RPMI8226 (cell line): ENCODE results near the gene KCNQ1.

Experiments used
- DNase-seq: peaks from one replicate; pipeline ENCODE4 v3.0.0-alpha.2; 2015

KCNQ1 gene

DNA sequence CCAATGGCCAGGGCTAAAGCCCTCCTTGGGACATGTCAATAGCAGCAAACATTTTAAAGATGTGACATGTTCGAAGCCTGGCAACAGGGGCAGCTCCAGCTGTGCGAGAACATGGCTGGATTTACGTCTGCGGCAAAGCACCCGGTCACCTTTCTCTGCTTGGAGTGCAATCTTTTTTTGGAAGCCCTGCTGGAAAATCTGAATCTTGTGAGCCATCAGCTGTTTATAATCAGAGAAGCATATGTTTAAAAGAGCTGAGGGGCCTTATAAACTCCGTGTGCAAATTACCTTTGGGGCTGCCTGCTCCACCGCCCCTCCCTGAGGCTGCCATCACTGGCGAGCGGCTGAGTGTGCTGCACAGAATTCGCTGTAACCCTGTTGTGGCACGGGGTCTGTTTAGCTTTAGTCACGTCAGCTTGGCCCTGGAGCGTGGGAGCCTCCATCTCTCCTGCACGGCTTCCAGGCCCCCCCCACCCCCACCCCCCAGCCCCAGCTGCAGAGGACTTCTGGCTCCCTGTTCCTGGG lies 264.0 kb downstream of the KCNQ1 start:
- no peak for DNase-seq

DNA sequence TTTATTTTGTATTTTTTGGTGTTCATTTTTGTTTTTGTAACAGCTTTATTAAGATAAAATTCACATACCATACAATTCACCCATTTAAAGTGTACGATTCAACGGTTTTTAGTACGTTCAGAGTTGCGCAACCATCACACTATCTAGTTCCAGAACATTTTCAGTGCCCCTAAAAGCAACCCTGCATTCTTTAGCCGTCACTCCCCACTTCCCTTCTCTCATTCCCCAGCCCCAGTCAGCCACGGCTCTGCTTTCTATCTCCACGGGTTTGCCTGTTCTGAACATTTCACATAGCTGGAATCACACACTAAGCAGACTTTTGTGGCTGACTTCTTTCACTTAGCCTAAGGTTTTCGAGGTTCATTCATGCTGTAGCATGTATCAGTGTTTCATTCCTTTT lies 264.6 kb downstream of the KCNQ1 start:
- no peak for DNase-seq

DNA sequence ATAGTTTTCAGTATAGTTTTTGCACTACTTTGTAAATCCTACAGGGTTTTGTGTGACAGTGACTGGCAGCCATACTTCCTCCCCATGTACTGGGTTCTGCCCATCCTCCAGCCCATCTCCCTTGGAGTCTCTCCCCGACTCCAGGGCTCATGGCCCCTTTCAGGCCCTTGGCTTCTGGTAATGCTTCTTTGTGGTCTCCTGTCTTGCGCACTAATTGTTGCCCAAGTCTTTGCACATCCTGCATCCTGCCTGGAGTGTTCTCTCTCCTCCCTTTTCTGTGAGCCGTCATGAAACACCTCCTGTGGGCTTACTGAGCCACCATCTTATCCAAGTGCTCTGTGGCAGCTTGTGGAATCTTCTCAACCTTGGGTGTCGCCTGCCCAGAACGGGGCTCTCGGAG lies 266.4 kb downstream of the KCNQ1 start:
- no peak for DNase-seq

DNA sequence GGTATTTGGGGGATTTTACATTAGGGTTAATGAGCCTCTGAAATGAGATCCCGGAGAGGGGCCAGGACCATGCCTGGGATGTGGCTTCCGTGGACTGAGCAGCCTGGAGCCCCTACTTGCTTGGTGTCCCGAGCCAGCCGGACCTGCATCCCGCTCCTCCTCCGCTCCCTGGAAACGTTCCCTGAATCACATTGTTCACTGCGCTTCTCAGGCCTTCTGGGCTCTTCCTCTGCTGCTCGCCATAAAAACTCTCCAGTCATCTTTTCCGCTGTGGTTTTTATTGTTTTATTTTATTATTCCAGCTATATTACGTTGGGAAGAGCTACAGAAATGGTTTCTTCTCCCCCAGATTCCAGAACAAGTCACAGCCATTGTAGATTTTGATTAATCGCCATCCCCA lies 268.3 kb downstream of the KCNQ1 start:
- no peak for DNase-seq

DNA sequence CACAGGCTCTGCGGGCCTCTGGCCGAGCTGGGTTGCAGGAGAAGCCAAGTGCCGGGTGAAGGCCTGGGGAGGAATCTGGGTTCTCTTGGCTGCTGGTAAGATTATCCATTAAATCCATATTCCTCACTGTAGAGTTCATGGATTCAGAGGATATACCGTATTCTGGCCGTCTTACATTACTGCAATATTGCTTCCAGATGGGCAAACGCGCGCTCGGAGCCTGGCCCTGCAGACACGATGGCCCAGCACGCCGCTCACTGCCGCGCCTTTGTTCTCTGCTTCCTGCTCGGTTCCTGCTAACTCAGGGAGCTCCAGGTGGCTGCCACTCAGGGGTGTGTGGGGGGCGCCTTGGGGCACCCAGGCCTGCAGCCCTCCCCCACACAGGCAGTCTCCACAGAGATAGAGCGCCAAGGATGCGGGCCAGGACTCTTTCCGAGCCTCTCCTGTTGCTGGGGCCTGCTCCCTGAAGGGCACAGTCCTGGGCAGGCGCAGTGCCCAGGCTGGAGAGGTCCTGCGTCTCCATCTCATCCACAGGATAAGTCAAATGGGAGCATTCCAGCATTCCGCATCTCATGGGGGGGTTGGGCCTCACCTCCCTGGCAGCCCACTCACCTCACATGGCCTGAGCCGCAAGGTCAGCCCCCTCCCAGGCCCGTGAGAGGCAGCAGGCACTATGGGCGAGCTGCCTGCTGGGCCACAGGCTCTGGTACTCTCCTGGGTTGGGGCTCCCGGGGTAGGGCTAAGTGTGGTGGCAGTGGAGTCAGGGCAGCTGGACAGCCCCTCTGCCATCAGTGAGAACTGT lies 269.1 kb downstream of the KCNQ1 start:
- no peak for DNase-seq

DNA sequence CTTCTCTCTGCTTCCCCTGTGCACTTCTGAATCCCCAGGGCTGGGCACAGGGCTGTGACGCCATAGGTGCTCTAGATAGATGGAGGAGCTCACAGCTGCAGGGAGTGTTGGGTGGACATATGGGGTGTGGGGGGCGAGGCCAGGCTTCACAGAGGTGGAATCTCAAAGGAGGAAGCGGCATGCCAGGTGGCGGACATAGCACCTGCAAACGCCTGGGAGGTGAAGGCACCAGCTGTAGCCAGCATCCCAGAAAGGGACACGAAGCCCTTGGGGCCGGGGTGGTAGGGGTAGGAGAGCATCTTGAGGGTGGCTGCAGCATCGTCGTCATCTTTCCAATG lies 269.6 kb downstream of the KCNQ1 start:
- DNase-seq = no peak

DNA sequence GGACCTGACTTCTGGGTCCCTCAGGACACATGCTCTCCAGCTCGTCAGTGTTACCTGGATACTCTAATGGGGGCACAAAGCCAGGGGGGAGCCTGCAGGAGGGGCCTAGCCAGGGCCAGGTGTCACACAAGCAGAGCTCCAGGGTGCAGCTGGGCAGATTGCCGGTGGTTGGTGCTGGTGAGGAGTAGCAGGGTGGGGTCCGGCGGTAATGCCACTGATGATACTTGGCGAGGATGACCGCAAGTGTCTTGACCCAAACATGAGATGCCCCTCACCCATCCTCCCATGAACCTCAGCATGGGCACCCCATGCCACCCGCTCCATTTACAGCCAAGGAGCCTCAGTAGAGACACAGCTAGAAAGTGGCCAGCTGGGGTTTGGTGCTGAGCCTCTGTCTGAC lies 270.1 kb downstream of the KCNQ1 start:
- DNase-seq = no peak

DNA sequence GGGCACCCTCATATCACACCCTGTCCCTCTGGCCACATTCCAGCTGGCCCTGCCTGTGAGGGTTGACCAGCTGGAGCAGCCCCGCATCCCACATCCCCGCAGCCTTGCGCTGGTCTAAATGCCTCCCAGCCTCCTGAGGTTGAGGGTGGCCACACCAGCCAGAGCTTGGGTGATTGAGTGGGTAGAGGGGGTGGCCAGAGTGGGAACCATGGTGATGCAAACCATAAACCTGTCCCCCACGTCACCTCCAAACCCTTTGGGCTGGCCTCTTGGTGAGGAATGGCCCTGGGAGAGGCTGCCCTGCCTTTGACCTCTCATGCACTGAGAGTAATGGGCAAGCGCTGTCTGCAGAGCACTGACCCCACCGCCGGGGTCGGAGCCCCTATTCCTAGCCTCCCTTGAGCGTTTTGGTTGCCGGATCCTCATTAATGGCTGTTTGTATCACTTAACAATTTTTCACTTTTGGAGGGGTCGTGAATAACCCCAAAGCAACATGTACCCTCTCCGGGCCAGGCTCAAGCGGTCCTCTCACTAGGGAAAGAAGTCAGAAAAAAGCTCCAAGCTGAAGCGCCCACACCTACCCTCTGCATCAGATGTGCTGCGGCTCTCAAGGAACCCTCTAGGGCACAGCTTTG lies 271.0 kb downstream of the KCNQ1 start:
- DNase-seq = no peak

DNA sequence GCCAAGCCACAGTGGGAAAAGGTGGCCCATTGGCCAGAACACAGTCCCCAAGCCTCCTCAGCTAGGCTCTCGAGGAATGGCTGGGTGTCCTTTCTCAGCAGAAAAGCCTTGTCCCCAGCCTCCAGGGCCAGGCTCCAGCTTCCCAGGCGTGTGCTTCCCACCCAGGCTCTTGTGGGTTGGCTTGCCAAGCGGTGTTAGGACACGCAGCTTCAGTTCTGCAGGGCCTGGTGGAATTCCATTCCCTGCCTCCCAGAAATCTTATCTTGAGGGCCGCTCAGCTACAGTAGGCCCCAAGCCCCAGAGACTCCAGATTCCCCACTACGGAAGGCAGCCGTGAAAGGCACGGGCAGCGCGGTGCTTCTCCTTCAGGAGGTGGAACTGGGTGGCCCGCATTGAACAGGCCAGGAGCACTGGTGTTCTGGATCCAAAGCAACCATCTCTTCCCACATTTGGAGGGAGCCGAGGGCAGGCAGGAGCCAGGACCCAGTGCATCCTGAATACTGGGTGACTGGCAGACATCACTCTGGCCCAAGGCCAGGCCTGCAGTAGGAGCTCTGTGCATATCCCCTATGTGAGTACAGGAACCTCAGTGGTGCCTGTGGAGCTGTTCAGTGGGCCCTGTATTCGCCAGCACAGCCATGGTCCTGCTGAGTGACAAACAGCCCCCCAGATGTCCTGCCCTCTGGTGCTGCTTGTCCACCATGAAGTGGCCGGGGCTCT lies 271.7 kb downstream of the KCNQ1 start:
- no peak for DNase-seq

DNA sequence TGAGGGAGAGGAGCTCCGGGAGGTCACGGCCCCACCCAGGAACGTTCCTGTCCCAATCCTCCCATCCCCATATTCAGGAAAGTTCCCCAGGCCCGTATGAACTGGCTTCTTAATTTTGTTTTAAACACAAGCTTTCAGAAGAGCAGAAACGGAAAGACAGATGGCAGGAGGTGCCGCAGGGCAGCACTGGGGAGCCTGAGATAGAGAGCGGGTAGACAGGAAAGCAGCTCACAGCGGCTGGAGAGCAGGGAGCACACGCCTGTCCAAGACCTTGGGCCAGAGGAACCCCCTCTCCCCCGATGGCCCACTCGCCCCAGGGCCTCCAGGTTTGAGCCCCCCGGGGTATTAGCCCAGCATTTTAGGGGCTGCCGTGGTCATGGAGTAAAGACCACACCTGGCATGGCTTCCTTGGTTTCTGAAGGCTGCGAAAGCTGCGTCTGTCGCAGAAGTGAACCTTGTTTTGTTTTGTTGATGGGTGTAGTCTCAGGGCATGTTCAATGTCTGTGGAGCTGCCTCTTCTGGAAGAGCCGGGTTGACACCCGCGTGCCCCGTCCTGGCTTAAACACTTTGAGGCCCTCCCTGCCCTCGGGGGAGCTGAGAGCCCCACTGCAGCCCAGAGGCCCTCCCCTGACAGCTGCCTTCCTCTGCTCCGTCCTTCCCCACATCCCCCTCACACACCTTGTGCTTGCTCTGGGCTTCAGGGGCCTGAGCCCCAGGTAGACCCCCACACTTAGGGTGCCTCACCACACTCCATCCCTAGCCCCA lies 272.9 kb downstream of the KCNQ1 start:
- no peak for DNase-seq

DNA sequence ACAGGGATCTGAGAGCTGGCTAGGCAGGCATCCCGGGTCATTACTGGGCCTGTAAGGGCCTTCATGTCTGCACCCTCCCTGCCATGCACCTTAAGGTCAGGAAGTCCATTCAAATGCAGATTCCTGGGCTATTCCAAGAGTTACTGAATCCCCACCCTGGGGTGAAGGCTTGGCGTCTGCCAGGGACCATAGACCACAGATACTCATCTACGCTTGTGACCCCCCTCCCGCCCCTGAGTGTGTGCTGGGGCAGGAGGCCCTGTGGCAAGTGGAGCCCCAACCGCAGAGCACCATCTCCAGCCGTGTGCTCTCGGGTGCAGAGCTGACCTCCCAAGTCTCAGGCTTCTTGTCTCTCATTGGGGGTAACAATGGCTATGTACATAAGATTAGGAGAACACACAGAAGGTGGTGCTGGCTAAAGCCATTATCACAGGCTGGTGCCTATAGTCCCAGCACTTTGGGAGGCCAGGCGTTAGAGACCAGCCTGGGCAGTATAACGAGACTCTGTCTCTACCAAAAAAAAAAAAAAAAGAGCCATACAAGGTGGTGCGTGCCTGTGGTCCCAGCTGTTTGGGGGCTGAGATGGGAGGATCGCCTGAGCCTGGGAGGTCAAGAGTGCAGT lies 274.1 kb downstream of the KCNQ1 start:
- no peak for DNase-seq

DNA sequence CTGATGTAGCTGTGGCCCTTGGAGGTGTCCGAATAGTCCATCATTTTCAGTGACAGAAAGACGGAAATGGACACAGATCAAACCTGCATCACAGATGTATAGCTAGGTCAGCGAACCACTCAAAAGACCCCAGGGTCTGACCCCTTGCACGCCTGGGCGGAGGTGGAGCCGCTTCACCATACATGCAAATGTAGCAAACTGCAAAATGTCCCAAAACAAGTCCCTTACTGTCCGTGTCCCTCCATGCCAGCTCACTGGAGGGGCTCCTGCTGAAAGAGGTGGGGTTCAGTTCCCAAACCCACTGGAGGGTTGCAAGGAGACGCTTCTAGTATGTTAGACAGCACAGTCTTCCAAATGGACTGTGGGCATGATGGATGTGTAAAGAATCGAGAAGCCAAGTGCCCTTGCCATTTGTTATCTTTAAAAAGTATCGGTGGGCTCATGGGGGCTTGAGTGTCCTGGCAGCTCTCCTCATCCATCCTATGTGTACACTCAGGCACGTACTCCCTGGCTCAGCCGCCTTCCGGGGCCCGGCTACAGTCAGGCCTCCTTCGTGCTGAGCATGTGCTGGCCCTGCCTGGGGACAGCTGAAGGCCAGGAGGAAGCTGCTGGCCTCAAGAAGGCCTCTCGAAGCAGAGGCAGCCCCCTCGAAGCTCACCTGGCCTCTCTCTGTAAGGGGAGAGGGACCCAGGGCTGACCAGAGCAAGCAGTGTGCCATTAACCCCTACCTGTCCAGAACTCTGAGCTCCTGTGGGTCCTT lies 275.2 kb downstream of the KCNQ1 start:
- no peak for DNase-seq

DNA sequence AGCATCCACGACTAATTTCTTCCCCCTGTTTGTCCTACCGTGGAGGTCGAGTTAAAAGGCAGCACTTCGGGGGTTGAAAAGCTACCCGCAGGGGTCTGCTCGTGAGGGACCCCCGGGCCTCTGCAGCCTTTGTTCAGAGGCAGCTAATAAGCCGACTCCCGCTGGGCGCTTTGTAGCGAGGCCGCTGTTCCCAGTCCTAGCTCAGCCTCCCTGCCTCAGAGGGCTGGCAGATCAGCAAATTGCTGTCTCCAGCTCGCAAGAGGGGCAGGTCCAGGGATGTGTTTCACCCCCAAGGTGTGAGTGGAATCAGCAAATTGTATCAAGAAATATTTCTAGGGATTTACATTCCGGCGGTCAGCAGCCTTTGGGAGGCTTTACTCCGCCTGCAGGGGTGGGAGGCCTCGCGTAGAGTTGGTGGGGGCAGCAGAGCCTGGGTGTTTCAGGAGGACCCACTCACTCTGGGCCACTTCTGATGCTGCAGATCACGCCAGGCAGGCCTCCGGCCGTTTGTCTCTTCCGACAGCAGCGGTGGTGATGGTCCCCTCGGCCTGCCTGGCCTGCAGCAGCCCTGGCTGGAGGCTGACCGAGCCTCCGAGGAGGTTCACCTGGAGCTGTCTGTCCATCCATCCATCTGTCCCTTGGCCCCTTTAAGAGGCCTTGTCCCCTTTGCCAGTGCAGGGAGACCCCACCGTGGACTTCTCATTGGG lies 276.6 kb downstream of the KCNQ1 start:
- no peak for DNase-seq

DNA sequence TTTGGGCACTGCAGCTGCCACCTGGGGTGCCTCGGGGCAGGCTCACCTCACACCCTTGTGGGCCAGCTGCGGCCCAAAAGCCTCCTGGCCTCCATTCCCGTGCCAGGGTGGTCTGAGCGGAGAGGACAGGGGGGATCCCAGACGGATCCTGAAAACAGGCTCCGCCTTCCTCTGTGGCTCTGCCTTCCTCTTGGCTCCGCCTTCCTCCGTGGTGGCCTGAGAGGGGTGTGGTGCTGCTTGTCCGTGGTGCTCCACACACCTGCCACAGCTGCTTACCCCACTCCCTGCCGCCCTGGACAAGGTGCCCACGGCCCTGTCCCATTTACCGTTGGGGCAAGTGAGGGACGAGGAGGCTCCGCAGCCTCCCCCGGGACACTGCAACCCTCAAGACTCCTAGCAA lies 278.1 kb downstream of the KCNQ1 start:
- DNase-seq = no peak

DNA sequence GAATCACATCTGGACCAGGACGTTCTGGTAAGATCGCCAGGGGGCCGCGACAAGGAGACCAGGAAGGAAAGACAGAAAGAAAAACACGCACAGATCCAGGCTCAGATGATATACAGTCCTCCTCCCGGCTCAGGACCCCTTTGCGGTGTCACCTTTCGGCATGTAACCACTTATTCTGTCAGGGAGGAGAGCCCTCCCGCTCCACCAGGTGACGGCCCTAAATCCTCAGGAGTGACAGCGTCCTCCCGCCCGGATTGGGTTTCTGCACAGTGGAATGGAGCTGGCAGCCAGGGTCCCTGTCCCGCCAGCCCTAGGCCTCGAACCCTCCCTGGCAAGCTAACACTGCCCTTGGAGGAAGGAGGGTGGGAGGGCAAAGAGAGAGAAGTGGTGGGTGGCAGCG lies 279.3 kb downstream of the KCNQ1 start:
- no peak for DNase-seq

DNA sequence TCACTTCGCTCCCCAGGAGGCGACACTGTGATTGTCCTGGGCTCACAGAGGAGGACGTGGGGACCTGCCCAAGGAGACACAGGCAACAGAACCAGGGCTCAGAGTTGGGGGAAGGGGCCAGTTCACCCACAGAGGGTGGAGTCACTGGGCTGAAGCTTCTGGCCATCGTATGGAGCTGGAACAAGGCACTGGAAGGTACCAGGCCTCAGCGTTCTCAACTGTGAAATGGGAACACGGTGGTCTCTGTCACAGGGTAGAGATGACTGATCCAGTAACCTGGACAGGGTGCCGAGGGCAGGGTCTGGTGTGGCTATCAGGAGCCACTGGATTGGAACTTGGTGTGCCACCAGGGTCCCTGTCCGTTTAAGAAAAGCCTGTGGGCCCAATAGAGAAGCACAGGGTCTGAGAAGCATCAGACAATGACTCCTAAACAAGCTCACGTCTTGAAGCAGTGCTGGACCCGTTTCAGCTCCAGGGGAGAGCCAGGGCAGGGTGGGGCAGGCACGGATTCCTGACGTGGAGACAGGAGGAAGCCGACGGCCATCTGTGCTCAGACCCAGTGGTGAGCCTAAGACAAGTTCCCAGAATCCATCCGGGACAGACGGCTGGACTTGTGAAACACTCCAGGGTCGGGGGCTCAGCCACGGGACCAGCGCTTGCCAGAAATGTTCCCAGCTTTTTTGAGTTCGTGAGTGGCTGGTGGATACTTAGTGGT lies 280.0 kb downstream of the KCNQ1 start:
- no peak for DNase-seq

DNA sequence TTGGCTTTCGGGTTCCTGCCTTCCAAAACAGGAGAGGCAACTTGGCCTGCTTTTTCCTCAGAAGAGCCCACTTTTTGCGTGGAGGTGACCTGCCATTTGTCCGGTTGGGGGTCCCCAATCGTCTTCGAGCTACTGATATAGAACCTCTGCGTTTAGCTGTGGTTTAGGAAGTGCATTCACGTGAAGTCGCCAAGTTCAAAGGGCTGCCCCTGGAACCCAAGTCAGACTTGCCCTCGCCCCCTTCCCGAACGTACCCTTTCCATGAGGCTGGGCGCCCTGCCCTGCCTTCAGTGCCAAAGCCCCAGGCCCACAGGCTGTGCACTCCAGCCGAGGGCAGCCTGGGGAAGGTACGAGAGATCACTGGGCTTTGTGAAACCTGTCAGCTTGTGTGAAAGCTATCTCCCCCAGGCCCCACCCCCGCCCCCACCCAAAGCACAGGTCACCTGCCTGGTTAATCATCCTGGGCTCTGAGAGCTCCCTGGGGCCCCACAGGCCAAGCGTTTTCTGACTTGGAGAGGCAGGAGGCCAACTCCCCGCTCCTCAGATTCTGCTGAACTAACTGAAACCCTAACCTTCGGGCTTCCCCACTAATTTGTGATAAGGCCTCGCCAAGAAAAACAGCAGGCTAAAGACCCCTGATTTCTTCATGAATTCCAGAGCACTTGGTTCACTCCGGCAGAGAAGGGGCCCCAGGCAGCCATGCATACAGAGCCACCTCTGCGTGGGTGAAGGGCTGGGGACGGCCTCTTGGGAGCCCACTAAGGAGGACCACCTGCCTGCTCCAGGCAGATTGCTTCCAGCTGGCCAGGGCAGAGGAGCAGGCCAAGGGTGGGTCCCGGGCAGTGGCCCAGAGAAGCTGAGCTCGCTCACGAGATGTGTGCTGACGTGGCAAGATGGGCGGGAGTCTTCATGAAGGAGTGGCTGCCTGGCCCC lies 280.8 kb downstream of the KCNQ1 start:
- DNase-seq = no peak

DNA sequence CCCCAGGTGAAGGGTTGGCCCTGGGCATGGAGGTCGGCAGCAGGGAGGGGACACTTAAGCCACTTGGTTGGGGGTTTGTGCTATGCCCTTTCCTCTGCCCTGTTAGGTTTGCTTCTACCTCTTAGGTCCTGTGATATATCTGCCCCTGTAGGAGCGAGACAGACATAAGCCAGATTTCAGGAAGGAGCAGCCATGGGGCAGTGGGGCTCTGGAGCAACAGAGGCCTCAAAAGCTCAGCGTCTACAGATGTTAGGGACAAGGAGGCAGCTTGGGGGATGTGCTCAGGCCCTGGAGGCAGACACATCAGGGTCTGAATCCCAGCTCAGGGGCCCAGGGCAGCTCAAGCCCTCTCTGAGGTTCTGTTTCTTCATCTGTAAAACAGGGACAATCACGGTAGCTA lies 282.2 kb downstream of the KCNQ1 start:
- no peak for DNase-seq

DNA sequence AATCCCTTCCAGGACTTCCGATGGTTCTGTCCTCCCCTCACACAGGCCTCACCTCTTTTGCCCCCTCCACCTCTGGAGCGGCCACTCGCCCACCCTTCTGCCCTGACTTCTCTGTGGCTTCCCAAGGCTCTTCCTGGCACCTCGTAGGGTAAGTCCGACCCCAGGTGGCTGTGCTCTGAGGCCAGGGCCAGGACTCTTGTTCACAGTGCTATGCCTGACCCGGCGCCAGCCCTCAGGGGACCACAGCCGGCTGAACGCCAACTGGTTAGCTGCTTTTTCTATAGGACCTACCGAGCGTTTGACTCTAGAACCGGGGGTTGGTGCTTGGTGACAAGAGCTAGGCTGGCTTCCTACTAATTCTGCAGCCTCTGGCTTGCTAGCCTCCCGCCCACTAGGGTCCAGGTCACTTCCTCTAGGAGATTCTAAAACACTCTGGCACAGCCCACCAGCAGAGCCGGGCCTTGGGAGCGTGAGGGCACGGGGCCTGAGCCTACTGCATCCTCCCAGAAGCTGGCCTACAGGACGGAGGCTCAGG lies 283.4 kb downstream of the KCNQ1 start:
- DNase-seq = no peak
